OCI-LY1 (cell line): Measurements from ENCODE around the gene LRRC42.

Source experiments
- CTCF ChIP-seq: fragments of 200-600 bp; sonication (generic), shearing (Covaris generic); IDR thresholded peaks from 2 replicates; pipeline ENCODE4 v1.5.1; 2017; ENCODE audit warnings: mild to moderate bottlenecking, antibody characterized with exemption, low read length, moderate library complexity, mixed read lengths
- EZH2 ChIP-seq: fragments of 200-600 bp; sonication (generic), shearing (Covaris generic); IDR thresholded peaks from 2 replicates; pipeline ENCODE4 v1.8.0; 2017; ENCODE audit warnings: borderline replicate concordance, mixed run types, mild to moderate bottlenecking, antibody characterized with exemption, low read length, moderate library complexity, mixed read lengths

DNA sequence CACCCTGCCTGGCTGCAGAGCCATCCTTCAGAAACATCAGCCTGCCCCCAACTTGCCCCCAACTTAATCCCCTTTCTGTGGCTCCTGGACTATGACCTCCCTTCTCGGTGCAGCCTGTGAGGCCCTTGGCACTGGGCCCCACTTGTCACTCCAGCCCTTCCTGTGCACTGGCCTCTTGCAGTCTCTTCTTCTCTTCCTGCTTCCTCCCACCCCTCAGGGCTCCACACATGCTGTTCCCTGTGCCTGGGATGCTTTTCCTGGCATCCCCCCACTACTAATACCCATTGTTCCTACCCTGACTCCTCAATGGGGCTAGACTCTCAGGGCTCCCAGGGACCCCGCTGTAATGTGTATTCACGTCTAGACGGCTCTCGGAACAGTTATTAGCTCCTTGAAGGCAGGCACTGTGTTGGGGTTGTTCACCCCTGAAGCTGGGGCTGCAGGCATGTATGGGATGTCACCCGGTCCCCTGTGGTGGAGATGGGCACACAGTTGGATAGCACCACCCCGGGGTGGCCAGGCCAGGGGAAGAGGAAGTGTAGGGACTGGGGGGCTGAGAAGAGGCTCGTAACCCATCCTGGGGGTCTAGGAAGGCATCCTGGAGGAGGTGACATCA is 67.4 kb downstream of the LRRC42 start:
- TF ChIP-seq CTCF (no peak), EZH2 (no peak)
